CD4-positive, alpha-beta memory T cell (primary cell): Measurements from ENCODE around the gene KRT77. TPM values are rescaled to one million over a fixed set of nuclear protein-coding genes. Genes with fewer than 3 reads are reported as not detected.
A peak's percentile ranks its signal among the peaks of the same experiment; 100 is the strongest.

Experiments
- CTCF ChIA-PET: fragments of 350-600 bp; sonication (Branson Sonifier 250); formaldehyde crosslinking; loops from one replicate; lab custom pipeline; 2021; ENCODE audit warnings: inconsistent platforms; ENCODE audit not compliant: partially characterized antibody; lab: Charles Lee
- POLR2A ChIA-PET: fragments of 350-600 bp; sonication (Branson Sonifier 250); formaldehyde crosslinking; loops from one replicate; lab custom pipeline; 2021; ENCODE audit not compliant: partially characterized antibody; lab: Charles Lee
- DNase-seq, 5 donors: peaks; one replicate each; pipeline versions ENCODE4 v3.0.0 to v3.0.0-alpha.2; 2020 to 2022; ENCODE audit warnings: mixed read lengths in 1 of 5
- H3K27ac ChIP-seq: one replicate; pipeline ENCODE4 v1.7.0; 2013; ENCODE audit warnings: low read depth, low read length
- H3K27me3 ChIP-seq: 2 replicates; pipeline ENCODE4 v1.7.0; 2013; ENCODE audit warnings: mild to moderate bottlenecking, low read length, moderate library complexity; ENCODE audit not compliant: insufficient read depth
- H3K36me3 ChIP-seq: 2 replicates; pipeline ENCODE4 v1.7.0; 2013; ENCODE audit warnings: mild to moderate bottlenecking, low read length, moderate library complexity; ENCODE audit not compliant: insufficient read depth
- H3K4me1 ChIP-seq: 2 replicates; pipeline ENCODE4 v1.7.0; 2013; ENCODE audit warnings: mild to moderate bottlenecking, low read length, moderate library complexity; ENCODE audit not compliant: insufficient read depth
- H3K4me3 ChIP-seq, 2 donors: one replicate each; pipeline ENCODE4 v1.7.0; 2013; ENCODE audit warnings: low read length in 2 of 2, mild to moderate bottlenecking in 1 of 2
- H3K9me3 ChIP-seq, 2 donors: one replicate each; pipeline ENCODE4 v1.7.0; 2013; ENCODE audit warnings: low read length in 2 of 2, control low read depth in 1 of 2; ENCODE audit not compliant: control insufficient read depth in 1 of 2
- H3K27ac Mint-ChIP-seq, 7 donors: one replicate each; pipeline ENCODE4 v1.8.0; 2020 to 2021; ENCODE audit warnings: mixed read lengths in 7 of 7, mild to moderate bottlenecking in 6 of 7, inconsistent platforms in 3 of 7, moderate library complexity in 3 of 7
- H3K27me3 Mint-ChIP-seq, 2 donors: one replicate each; pipeline ENCODE4 v1.8.0; 2020 to 2021; ENCODE audit warnings: mixed read lengths in 2 of 2
- H3K36me3 Mint-ChIP-seq, 2 donors: one replicate each; pipeline ENCODE4 v1.8.0; 2020 to 2021; ENCODE audit warnings: mixed read lengths in 2 of 2, inconsistent platforms in 1 of 2, mild to moderate bottlenecking in 1 of 2
- H3K4me1 Mint-ChIP-seq, 4 donors: one replicate each; pipeline ENCODE4 v1.8.0; 2020 to 2021; ENCODE audit warnings: mixed read lengths in 4 of 4, mild to moderate bottlenecking in 1 of 4
- H3K4me3 Mint-ChIP-seq, 8 donors: one replicate each; pipeline ENCODE4 v1.8.0; 2020 to 2021; ENCODE audit warnings: mixed read lengths in 8 of 8, mild to moderate bottlenecking in 7 of 8, moderate library complexity in 6 of 8, inconsistent platforms in 3 of 8
- H3K9me3 Mint-ChIP-seq, 8 donors: one replicate each; pipeline ENCODE4 v1.8.0; 2020 to 2021; ENCODE audit warnings: mixed read lengths in 8 of 8, mild to moderate bottlenecking in 5 of 8, inconsistent platforms in 3 of 8, moderate library complexity in 1 of 8
- intact Hi-C: fragments of 100-400 bp; cut with micrococcal nuclease; formaldehyde crosslinking; loops from one replicate; pipeline ENCODE4 v1.15.1; 2023
- polyA plus RNA-seq, 2 donors: library from polyadenylated mRNA; unstranded; fragments of 300-500 nt; fragmentation: Illumina TruSeq; gene quantifications; one replicate each; pipeline ENCODE4 v1.2.3, GENCODE V29; 2021
- total RNA-seq, 2 experiments: library from RNA; stranded (reverse); gene quantifications; one replicate each; pipeline ENCODE4 v1.2.3, GENCODE V29; 2021

The KRT77 gene
- total and polyA plus RNA-seq, 4 experiments from 2014 or later, result not detected

DNA sequence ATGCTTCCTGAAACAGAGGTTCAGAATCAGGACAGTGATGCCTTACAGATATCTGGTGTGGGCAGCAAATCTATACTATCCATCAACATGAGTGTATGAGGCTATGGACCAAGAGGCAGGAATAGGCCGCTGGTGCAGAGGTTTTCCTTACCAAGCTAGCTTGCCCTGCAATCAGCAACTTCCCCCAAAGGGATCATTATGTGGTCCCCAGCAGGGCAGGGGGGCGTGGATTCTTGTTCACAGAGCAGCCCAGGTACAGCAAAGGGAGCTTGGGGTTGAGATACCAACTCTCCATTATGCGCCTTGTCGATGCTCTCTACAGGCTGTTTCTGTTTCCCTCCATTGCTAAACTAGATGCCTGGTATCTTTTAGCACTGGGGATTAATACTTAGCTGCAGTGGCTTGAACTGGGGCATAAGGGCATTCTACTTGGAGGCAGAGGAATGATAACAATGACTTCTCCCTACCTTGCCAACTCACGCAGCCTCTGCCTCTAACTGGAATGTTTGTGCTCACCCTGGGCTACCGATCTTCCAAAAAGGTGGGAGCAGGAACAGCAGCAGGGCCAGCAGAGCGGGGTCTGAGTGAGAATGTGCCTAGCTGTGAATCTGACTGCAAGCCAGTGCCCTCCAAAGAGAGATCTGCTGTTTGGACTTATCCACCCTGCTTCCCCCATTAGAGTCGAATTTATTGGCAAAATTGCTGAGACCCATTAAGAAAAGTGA is 12.8 kb downstream of the KRT77 start:
- peak overlapping the region in 1 of 2 donors; percentile 49 for H3K4me3 ChIP-seq
- no peak for DNase-seq
- H3K27me3 ChIP-seq, result no peaks in the 10 kb centered on the region
- no peaks in the 10 kb centered on the region for H3K36me3 ChIP-seq
- Mint-ChIP-seq H3K4me1 (peaks cover 11 to 39% (median 23%) of the 10 kb centered on the region in 4 donors), H3K27ac (peak overlapping the region in 5 of 7 donors; percentile 77 to 89 (median 86)), H3K4me3 (peak overlapping the region; percentile 89 to 95 (median 94)), H3K27me3 (peaks cover 0 to 13% of the 10 kb centered on the region in 2 donors), H3K9me3 (no peaks in the 10 kb centered on the region), H3K36me3 (no peaks in the 10 kb centered on the region)
- H3K9me3 ChIP-seq, result no peaks in the 10 kb centered on the region
- no peak overlapping the region for H3K27ac ChIP-seq
- intact Hi-C loops, result loop anchor here (2.0 to 5.0 kb wide), 2 partner anchors 43 to 104 kb away; no protein-coding TSS in a partner anchor
- peaks cover 15% of the 10 kb centered on the region for H3K4me1 ChIP-seq
- CTCF ChIA-PET, result interaction anchor here (0.5 to 1.0 kb wide), 3 partner anchors 105 to 289 kb away, joined by 3 read pairs; no protein-coding TSS in a partner anchor
- POLR2A ChIA-PET, result interaction anchor here (0.6 to 1.4 kb wide), 5 partner anchors 44 to 132 kb away, joined by 3 to 5 read pairs (median 3); no protein-coding TSS in a partner anchor

DNA sequence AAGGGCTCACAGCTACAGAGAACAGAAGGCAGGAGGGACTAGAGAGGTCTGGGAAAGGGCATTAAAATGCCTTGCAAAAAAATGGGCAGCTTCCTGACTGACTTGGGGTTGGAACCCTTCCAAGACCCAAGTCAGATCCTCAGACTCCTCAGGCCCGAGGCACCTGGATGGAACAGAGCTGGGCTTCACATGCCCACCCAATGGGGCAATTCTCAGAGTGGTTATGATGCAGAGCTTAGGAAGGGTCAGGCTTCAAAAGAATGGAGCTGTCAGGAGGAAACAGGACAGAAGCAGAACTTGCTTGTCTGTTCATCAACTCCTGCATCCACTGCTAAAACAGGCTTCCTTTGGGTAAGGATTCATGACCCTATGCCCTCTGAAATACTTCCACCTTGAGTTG is 13.4 kb downstream of the KRT77 start:
- H3K27ac Mint-ChIP-seq, result peak overlapping the region in 5 of 7 donors; percentile 24 to 84 (median 64)
- peaks cover 15% of the 10 kb centered on the region for H3K4me1 ChIP-seq
- intact Hi-C loops, result loop anchor here (2.0 to 5.0 kb wide), 2 partner anchors 43 to 103 kb away; no protein-coding TSS in a partner anchor
- H3K27me3 ChIP-seq, result no peaks in the 10 kb centered on the region
- DNase-seq, result no peak
- CTCF ChIA-PET, result no interaction called here
- H3K36me3 Mint-ChIP-seq, result no peaks in the 10 kb centered on the region
- POLR2A ChIA-PET, result interaction anchor here (1.4 kb wide), 1 partner anchor 45 kb away, joined by 3 read pairs; no protein-coding TSS in a partner anchor
- H3K4me1 Mint-ChIP-seq, result peaks cover 11 to 39% (median 23%) of the 10 kb centered on the region in 4 donors
- peak overlapping the region in 5 of 8 donors; percentile 7 to 95 (median 94) for H3K4me3 Mint-ChIP-seq
- no peaks in the 10 kb centered on the region for H3K9me3 Mint-ChIP-seq
- no peak overlapping the region for H3K27ac ChIP-seq
- no peak overlapping the region for H3K4me3 ChIP-seq
- no peaks in the 10 kb centered on the region for H3K36me3 ChIP-seq
- no peaks in the 10 kb centered on the region for H3K9me3 ChIP-seq
- peaks cover 0 to 10% of the 10 kb centered on the region in 2 donors for H3K27me3 Mint-ChIP-seq

DNA sequence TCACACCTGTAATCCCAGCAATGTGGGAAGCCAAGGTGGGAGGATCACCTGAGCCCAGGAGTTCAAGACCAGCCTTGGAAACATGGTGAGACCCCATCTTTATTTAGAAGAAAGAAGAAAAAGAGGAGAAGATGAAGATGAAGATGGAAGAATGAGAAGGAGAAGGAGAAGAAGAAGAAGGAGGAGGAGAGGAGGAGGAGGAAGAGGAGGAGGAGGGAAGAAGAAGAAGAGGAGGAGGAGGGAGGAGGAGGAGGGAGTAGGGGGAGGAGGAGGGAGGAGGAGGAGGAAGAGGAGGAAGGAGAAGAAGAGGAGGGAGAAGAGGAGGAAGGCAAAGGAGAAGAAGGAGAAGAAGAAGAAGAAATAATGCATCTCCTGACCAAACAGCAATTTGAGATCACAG is 14.1 kb downstream of the KRT77 start:
- Histone ChIP-seq H3K9me3 (no peaks in the 10 kb centered on the region), H3K27ac (no peak overlapping the region), H3K27me3 (no peaks in the 10 kb centered on the region), H3K4me3 (no peak overlapping the region), H3K4me1 (peaks cover 15% of the 10 kb centered on the region), H3K36me3 (no peaks in the 10 kb centered on the region)
- H3K36me3 Mint-ChIP-seq, result no peaks in the 10 kb centered on the region
- peaks cover 11 to 39% (median 23%) of the 10 kb centered on the region in 4 donors for H3K4me1 Mint-ChIP-seq
- peaks cover 1 to 12% of the 10 kb centered on the region in 2 donors for H3K27me3 Mint-ChIP-seq
- H3K27ac Mint-ChIP-seq, result peak overlapping the region in 1 of 7 donors; percentile 84
- ChIA-PET POLR2A (no interaction called here), CTCF (no interaction called here)
- no peaks in the 10 kb centered on the region for H3K9me3 Mint-ChIP-seq
- H3K4me3 Mint-ChIP-seq, result peak overlapping the region in 2 of 8 donors; percentile 18 to 45
- intact Hi-C loops, result no loop called here
- no peak for DNase-seq

DNA sequence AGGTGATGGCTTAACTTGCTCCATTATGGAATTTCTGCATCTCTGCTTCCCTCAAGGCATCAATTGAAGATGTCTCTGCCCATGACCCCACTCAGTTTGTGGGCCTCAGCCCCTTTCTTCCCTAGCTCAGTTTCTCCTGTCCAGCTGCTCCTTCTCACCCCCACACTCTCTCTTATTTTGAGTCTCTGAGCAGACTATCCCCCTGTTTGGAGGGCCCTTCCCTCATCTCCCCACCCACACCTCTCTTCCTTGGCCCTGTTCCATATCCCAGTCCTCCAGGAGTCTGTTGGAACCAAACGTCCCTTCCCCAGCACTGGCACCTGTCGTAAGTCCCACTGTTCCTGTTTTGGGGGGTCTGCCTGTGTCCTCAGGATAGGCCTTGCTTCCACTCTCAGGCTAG is 14.8 kb downstream of the KRT77 start:
- Histone ChIP-seq H3K4me1 (peaks cover 15% of the 10 kb centered on the region), H3K36me3 (no peaks in the 10 kb centered on the region), H3K9me3 (no peaks in the 10 kb centered on the region), H3K27me3 (no peaks in the 10 kb centered on the region), H3K4me3 (no peak overlapping the region), H3K27ac (no peak overlapping the region)
- CTCF ChIA-PET, result no interaction called here
- Mint-ChIP-seq H3K9me3 (no peaks in the 10 kb centered on the region), H3K27ac (no peak overlapping the region), H3K27me3 (peaks cover 2 to 20% of the 10 kb centered on the region in 2 donors), H3K36me3 (no peaks in the 10 kb centered on the region), H3K4me3 (no peak overlapping the region), H3K4me1 (peaks cover 11 to 43% (median 23%) of the 10 kb centered on the region in 4 donors)
- DNase-seq, result no peak
- intact Hi-C loops, result no loop called here
- POLR2A ChIA-PET, result no interaction called here

DNA sequence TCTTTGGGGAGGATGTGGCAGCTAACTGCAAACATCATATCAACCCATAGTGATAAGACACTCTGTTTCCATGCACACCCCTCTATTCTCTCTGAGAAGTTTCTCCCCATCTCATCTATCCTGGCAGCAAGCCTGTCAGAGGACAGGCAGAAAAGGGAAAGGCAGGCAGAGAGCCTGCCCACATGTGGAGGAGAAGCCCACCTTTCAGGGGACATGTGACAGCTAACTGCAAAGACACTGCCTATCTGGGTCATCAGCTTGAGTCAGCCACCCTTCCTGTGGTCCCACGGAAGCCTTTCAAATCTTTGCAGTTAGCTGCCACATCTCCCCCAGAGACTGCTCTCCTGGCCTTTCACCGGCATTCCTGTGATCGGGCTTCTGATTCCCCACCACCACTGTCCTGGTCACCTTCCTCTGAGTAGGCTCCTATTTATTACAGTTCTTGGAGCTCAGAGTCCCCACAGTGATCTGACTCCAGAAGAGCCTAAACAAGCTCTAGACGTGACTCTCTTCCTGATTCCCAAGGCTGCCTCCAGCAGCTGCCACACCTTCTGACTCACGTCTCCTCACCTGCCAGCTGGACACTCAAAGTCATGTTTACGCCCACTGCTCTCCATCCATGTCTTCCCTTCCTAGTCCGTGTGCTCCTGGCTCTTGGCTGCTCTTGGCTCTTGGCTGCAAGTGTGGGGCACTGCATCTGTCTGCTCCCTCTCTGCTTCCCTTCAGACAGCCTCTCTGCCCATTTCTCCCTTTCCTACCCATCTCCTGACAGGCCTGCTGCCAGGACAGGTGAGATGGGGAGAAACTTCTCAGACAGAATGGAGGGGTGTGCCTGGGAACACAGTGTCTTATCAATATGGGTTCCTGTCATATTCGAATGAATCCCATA is 15.6 kb downstream of the KRT77 start:
- no peak overlapping the region for H3K4me3 ChIP-seq
- no peaks in the 10 kb centered on the region for H3K27me3 ChIP-seq
- Mint-ChIP-seq H3K27me3 (peaks cover 2 to 20% of the 10 kb centered on the region in 2 donors), H3K36me3 (no peaks in the 10 kb centered on the region), H3K4me3 (peak overlapping the region in 1 of 8 donors; percentile 40), H3K9me3 (no peaks in the 10 kb centered on the region), H3K4me1 (peaks cover 11 to 39% (median 23%) of the 10 kb centered on the region in 4 donors), H3K27ac (peak overlapping the region in 2 of 7 donors; percentile 27 to 31)
- ChIA-PET CTCF (no interaction called here), POLR2A (no interaction called here)
- H3K4me1 ChIP-seq, result peaks cover 15% of the 10 kb centered on the region
- H3K9me3 ChIP-seq, result no peaks in the 10 kb centered on the region
- DNase-seq, result no peak
- no peak overlapping the region for H3K27ac ChIP-seq
- intact Hi-C loops, result no loop called here
- no peaks in the 10 kb centered on the region for H3K36me3 ChIP-seq

DNA sequence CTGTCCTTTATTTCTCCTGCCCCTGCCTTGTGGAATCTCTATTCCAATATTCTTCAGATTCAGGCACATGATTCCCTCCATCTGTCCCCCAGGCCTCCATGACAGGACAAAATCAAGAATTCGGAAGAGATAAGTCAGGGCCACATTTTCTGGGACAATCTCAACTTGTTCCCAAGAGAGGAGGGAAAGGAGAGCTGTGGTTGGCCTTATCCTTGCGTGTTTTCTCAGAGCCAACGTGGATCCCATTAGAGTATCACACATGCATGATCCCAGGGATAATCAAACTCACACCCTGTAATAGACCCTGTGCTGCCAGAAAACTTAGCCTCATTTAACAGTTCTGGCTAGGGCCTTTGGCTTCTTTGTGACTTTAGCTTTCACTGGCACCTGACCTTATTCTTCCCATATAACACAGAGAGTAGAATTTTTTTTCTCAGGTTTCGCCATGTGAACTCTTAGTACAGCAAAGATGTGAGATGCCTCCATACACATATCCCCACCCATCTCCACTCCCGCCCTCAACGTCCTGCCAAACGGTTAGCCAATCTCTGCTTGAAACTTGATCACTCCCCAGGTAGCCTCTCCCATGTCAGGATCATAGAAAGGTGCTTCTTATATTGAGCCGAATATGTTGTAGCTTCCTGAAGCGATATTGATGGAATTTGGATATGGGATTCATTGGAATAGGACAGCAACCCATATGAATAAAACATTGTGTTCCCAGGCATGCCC is 16.4 kb downstream of the KRT77 start:
- Histone ChIP-seq H3K36me3 (no peaks in the 10 kb centered on the region), H3K4me3 (no peak overlapping the region), H3K27me3 (no peaks in the 10 kb centered on the region), H3K27ac (no peak overlapping the region), H3K9me3 (no peaks in the 10 kb centered on the region), H3K4me1 (peaks cover 14% of the 10 kb centered on the region)
- no peaks in the 10 kb centered on the region for H3K9me3 Mint-ChIP-seq
- ChIA-PET CTCF (no interaction called here), POLR2A (no interaction called here)
- intact Hi-C loops, result no loop called here
- peaks cover 2 to 20% of the 10 kb centered on the region in 2 donors for H3K27me3 Mint-ChIP-seq
- no peak overlapping the region for H3K4me3 Mint-ChIP-seq
- no peaks in the 10 kb centered on the region for H3K36me3 Mint-ChIP-seq
- peak overlapping the region in 3 of 7 donors; percentile 31 to 55 (median 31) for H3K27ac Mint-ChIP-seq
- DNase-seq, result no peak
- H3K4me1 Mint-ChIP-seq, result peaks cover 11 to 36% (median 24%) of the 10 kb centered on the region in 4 donors
